ENCODE data around the gene NSUN2.

The NSUN2 gene

DNA sequence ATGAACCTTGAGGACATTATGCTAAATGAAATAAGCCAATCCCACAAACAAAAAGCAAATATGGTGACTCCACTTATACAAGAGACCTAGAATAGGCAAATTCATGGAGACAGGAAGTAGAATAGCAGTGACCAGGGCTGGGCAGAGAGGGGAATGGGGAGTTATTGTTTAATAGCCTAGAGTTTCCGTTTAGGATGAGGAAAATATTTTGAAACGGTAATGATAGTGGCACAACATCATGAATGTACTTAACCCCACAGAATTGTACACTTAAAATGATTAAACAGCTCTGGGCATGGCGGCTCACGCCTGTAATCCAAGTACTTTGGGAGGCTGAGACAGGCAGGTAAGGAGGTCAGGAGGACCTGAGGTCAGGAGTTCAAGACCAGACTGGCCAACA lies 65.8 kb downstream of the NSUN2 start:
- DNase-seq (ENCODE audit: low read depth in 1 of 2, low spot score in 1 of 2): no peak

- DNase-seq (ENCODE audit: low read depth in 1 of 2, low spot score in 1 of 2): no peak
These were observed 67.4 kb downstream of the NSUN2 start for GRCh38 chr5:6565492-6565891.

- no peak for DNase-seq (ENCODE audit: low read depth in 1 of 2, low spot score in 1 of 2)
These were observed 74.9 kb downstream of the NSUN2 start for GRCh38 chr5:6557807-6558575.

- no peak for DNase-seq (ENCODE audit: low read depth in 1 of 2, low spot score in 1 of 2)
These were observed 76.1 kb downstream of the NSUN2 start for GRCh38 chr5:6556802-6557102.

GRCh38 chr5:6556089-6556801 lies 76.6 kb downstream of the NSUN2 start:
- DNase-seq (ENCODE audit: low read depth in 1 of 2, low spot score in 1 of 2): no peak

DNA sequence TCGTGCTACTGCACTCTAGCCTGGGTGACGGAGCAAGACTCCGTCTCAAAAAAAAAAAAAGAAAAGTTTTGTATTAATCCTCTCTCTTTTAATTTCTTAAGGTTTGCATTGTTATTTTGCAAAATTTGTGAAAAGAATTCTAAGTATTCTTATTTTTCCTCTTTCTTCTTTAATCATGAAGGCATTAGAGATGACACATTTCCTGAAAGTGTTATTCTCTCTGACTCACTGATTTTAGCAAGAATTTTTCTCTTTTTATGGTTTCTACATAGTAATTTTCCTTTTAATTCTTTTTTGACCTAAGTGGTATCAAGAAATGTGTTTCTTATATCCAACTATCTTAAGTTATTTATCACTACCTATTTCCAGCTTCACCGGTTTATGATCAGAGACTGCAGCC lies 78.0 kb downstream of the NSUN2 start:
- DNase-seq (ENCODE audit: low read depth in 1 of 2, low spot score in 1 of 2): no peak

GRCh38 chr5:6553972-6554371 lies 78.9 kb downstream of the NSUN2 start:
- no peak for DNase-seq (ENCODE audit: low read depth in 1 of 2, low spot score in 1 of 2)

DNA sequence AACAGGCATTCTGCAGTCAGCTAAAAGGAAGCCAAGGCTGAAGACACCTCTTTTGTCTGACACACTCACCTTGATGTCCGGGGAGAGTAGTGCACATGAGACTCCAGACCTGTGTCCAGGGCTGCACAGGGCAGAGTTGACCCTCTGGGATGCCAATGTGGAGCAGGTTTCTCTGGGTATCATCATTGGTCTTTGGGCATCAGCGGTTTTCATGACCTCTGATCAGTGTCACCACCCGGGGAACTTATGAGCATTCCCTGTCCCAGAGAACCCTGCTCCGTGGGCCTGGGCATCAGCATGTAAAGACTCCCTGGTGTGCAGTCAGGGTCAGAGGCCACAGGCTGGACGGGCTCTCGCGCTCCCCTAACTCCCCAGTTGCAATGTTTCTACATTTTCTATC lies 80.2 kb downstream of the NSUN2 start:
- no peak for DNase-seq (ENCODE audit: low read depth in 1 of 2, low spot score in 1 of 2)

GRCh38 chr5:6551955-6552313 lies 80.9 kb downstream of the NSUN2 start:
- no peak for DNase-seq (ENCODE audit: low read depth in 1 of 2, low spot score in 1 of 2)

- DNase-seq (ENCODE audit: low read depth in 1 of 2, low spot score in 1 of 2): no peak
These were observed 81.4 kb downstream of the NSUN2 start for GRCh38 chr5:6551287-6551954.

DNA sequence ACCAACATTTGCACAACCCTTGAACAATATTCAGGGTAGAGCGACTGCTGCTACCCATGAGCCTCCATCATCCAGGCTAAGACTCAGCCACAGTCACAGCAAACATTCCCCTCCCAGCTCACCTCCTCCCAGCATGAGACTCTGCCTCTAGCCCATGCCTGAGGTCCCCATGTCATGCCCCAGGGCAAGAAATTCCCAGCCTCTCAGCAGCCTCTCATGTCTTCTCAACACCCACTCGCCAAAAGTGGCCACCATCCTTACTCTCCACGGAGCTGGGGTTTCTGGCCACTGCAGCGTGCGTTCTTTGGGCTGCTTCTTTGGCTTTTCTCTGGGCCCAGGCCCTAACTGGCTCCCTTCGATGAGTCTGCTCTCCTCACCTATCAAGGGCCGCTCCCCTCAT lies 82.2 kb downstream of the NSUN2 start:
- no peak for DNase-seq (ENCODE audit: low read depth in 1 of 2, low spot score in 1 of 2)

Measured in activated T-helper 1 cell treated with anti-CD3 and anti-CD28 coated beads, Interleukin-2, amount 50 U/mL, for 16 hours (primary cell).